ENCODE data around the gene FCMR.
A peak's percentile ranks its signal among the peaks of the same experiment; 100 is the strongest.

GRCh38 chr1:206952171-206952570 lies 30.4 kb upstream of the FCMR start:
- TF ChIP-seq CTCF (IDR thresholded peaks at IDR 0.05) = no peak
- peak in 2 of 3 donors; percentile 38 to 52 for TF ChIP-seq POLR2AphosphoS5 (IDR thresholded peaks at IDR 0.05)

All from stomach (tissue), 4 donors.